Left lung (tissue), 10 donors: ENCODE measurements around the gene ADORA2B. TPM values are rescaled to one million over a fixed set of nuclear protein-coding genes. Genes with fewer than 3 reads are reported as not detected.

Experiments used
- ATAC-seq: fragments of 200-7000 bp; cut with Tn5 transposase; one replicate; pipeline ENCODE4 v1.9.1; 2020; ENCODE audit warnings: moderate library complexity
- DNase-seq, 4 donors: peaks; one replicate each; pipeline ENCODE4 v3.0.0-alpha.2; 2013 to 2020
- H3K27ac ChIP-seq, 2 donors: fragments of 200-600 bp; sonication (generic) in 1 of 2; one replicate each; pipeline versions ENCODE4 v1.5.0 to v1.8.0; 2020 to 2021
- H3K27me3 ChIP-seq, 2 donors: fragments of 200-600 bp; sonication (generic) in 1 of 2; one replicate each; pipeline versions ENCODE4 v1.5.0 to v1.8.0; 2020 to 2021
- H3K36me3 ChIP-seq, 2 donors: fragments of 200-600 bp; sonication (generic) in 1 of 2; one replicate each; pipeline versions ENCODE4 v1.5.0 to v1.8.0; 2020 to 2021
- H3K4me1 ChIP-seq, 2 donors: fragments of 200-600 bp; one replicate each; pipeline ENCODE4 v1.8.0; 2021
- H3K4me3 ChIP-seq, 2 donors: fragments of 200-600 bp; sonication (generic) in 1 of 2; one replicate each; pipeline versions ENCODE4 v1.5.0 to v1.8.0; 2020 to 2021; ENCODE audit warnings: mild to moderate bottlenecking in 1 of 2
- H3K9me3 ChIP-seq, 2 donors: fragments of 200-600 bp; sonication (generic) in 1 of 2; one replicate each; pipeline versions ENCODE4 v1.5.0 to v1.8.0; 2020 to 2021
- intact Hi-C, 2 donors: fragments of 100-400 bp; cut with DNase I; formaldehyde crosslinking; loops; one replicate each; pipeline versions ENCODE4 v1.11.2 to v1.14.2; 2022
- polyA plus RNA-seq, 6 donors: library from polyadenylated mRNA; unstranded; fragments of 120-200 nt; gene quantifications; one replicate each; pipeline ENCODE4 v1.2.1, GENCODE V29; 2013; ENCODE audit not compliant: insufficient read length in 6 of 6
- total RNA-seq, 2 donors: library from RNA; stranded (reverse); fragmentation: NEBNext Ultra II Directional; extraction: Animal tissue kit (Norgen Biotek cat#: 25700); gene quantifications; one replicate each; pipeline ENCODE4 v1.2.1, GENCODE V29; 2021
- TF ChIP-seq, protein P1 (sequence below), 2 donors: fragments of 200-600 bp; sonication (generic) in 1 of 2; IDR thresholded peaks; one replicate each; pipeline versions ENCODE4 v1.5.0 to v1.8.0; 2021; ENCODE audit warnings: antibody characterized with exemption in 2 of 2
- donor health status: DM: no; HTN: yes; CAD: no.
- donor health status: DM: no; HTN: no; CAD: no.

Gene ADORA2B
- total and polyA plus RNA-seq, 8 donors = 2.3 to 12.2 (median 6.3) TPM

GRCh38 chr17:15963670-15964110 is 18.8 kb downstream of the ADORA2B start:
- H3K4me1 ChIP-seq = peaks cover 23 to 43% of the 10 kb centered on the region in 2 donors
- TF ChIP-seq, protein P1, sequence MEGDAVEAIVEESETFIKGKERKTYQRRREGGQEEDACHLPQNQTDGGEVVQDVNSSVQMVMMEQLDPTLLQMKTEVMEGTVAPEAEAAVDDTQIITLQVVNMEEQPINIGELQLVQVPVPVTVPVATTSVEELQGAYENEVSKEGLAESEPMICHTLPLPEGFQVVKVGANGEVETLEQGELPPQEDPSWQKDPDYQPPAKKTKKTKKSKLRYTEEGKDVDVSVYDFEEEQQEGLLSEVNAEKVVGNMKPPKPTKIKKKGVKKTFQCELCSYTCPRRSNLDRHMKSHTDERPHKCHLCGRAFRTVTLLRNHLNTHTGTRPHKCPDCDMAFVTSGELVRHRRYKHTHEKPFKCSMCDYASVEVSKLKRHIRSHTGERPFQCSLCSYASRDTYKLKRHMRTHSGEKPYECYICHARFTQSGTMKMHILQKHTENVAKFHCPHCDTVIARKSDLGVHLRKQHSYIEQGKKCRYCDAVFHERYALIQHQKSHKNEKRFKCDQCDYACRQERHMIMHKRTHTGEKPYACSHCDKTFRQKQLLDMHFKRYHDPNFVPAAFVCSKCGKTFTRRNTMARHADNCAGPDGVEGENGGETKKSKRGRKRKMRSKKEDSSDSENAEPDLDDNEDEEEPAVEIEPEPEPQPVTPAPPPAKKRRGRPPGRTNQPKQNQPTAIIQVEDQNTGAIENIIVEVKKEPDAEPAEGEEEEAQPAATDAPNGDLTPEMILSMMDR (IDR thresholded peaks at IDR 0.05) = no peak
- no peaks in the 10 kb centered on the region for H3K36me3 ChIP-seq
- intact Hi-C loops = no loop called here
- no peaks in the 10 kb centered on the region for H3K9me3 ChIP-seq
- H3K4me3 ChIP-seq = no peak overlapping the region
- DNase-seq (no peak), ATAC-seq (no peak)
- no peak overlapping the region for H3K27ac ChIP-seq
- no peaks in the 10 kb centered on the region for H3K27me3 ChIP-seq

DNA sequence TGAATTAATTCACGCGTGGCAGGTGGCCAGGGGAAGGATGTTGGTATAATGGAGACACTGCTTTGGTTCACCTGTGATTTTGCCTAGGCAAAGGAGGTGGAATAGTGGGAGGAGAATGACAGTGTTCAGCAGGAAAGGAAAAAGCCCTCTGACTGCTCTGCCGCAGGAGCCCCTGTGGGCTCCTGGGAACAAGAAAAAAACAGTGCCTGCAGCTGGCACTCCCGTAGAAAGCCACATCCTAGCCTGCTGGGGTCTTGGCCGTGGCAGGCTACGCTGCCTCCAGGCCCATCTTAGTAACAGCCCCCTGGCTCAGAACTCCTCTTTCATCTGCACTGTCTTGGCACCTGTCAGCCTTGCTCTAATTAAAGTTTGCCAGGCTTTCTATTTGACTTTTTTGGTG is 20.6 kb downstream of the ADORA2B start:
- Histone ChIP-seq H3K27ac (peak overlapping the region; percentile 78 to 83), H3K4me3 (no peak overlapping the region), H3K27me3 (no peaks in the 10 kb centered on the region), H3K9me3 (no peaks in the 10 kb centered on the region), H3K36me3 (no peaks in the 10 kb centered on the region), H3K4me1 (peaks cover 13 to 29% of the 10 kb centered on the region in 2 donors)
- ATAC-seq = no peak
- TF ChIP-seq, protein P1 (IDR thresholded peaks at IDR 0.05) = no peak
- DNase-seq = no peak
- intact Hi-C loops = no loop called here

GRCh38 chr17:15966183-15966878 is 21.4 kb downstream of the ADORA2B start:
- H3K9me3 ChIP-seq = no peaks in the 10 kb centered on the region
- peak in 2 of 4 donors; percentile 70 to 83 for DNase-seq
- TF ChIP-seq, protein P1 (IDR thresholded peaks at IDR 0.05) = no peak
- H3K27ac ChIP-seq = peak overlapping the region; percentile 78 to 83
- H3K4me3 ChIP-seq = no peak overlapping the region
- H3K4me1 ChIP-seq = peaks cover 13 to 33% of the 10 kb centered on the region in 2 donors
- H3K36me3 ChIP-seq = no peaks in the 10 kb centered on the region
- ATAC-seq = peak; percentile 96
- intact Hi-C loops = no loop called here
- H3K27me3 ChIP-seq = no peaks in the 10 kb centered on the region

GRCh38 chr17:15966879-15967248 is 21.9 kb downstream of the ADORA2B start:
- peaks cover 13 to 38% of the 10 kb centered on the region in 2 donors for H3K4me1 ChIP-seq
- intact Hi-C loops = no loop called here
- H3K27ac ChIP-seq = peak overlapping the region; percentile 78 to 83
- peak in 2 of 4 donors; percentile 74 to 86 for DNase-seq
- no peak overlapping the region for H3K4me3 ChIP-seq
- H3K9me3 ChIP-seq = no peaks in the 10 kb centered on the region
- no peaks in the 10 kb centered on the region for H3K36me3 ChIP-seq
- H3K27me3 ChIP-seq = no peaks in the 10 kb centered on the region
- TF ChIP-seq, protein P1 (IDR thresholded peaks at IDR 0.05) = no peak
- peak; percentile 81 for ATAC-seq

DNA sequence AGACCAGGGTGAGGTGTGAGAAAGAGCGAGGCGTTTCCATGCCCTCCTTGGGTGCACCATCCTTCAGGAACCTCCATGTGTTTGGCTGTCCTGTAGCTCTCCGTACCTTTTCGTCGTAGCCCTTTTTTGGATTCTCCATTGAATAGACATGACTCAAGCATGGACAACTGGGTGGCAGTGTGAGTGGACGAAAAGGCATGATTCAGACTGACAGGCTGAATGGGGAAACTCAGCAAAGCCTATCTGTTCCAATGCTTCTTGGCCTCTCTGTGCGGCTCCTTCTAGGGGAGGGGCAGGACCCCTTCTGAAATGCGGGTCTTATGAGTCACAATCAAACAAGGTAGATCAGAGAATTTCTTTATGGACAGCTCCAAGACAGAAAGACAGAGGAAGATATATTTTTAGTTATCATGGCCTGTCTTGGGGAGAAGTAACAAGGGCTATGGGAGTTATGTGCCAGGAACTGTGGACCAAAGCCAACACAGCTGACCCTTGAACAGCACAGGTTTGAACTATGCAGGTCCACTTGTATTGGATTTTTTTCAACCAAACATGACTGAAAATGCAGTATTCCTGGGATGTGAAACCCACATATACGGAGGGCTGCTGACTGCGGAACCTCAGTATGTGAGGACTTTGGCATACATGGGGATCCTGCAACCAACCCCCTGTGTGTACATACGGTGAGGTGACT is 22.9 kb downstream of the ADORA2B start:
- H3K27ac ChIP-seq = peak overlapping the region in 1 of 2 donors; percentile 83
- DNase-seq (no peak), ATAC-seq (no peak)
- intact Hi-C loops = no loop called here
- TF ChIP-seq, protein P1 (IDR thresholded peaks at IDR 0.05) = no peak
- H3K4me3 ChIP-seq = no peak overlapping the region
- no peaks in the 10 kb centered on the region for H3K9me3 ChIP-seq
- H3K27me3 ChIP-seq = no peaks in the 10 kb centered on the region
- no peaks in the 10 kb centered on the region for H3K36me3 ChIP-seq
- H3K4me1 ChIP-seq = peaks cover 13 to 38% of the 10 kb centered on the region in 2 donors
